T-helper 1 cell treated with Interleukin-12 subunit alpha and Interleukin-12 subunit beta and Interleukin-4 antibody, amounts not matched to agents 30 ng/mL and 1 ng/mL, for 36 hours (primary cell): Measurements from ENCODE around the gene KLHL25. TPM values are rescaled to one million over a fixed set of nuclear protein-coding genes. Genes with fewer than 3 reads are reported as not detected.
"Not testable (repeated sequence)": the region's sequence is repeated elsewhere in the genome, so short reads cannot be mapped to it uniquely, and the experiment has no call there.

Experiments used
- intact Hi-C: fragments of 100-400 bp; cut with micrococcal nuclease; formaldehyde crosslinking; loops from one replicate; pipeline ENCODE4 v1.15.1; 2024
- total RNA-seq: library from RNA; stranded (reverse); gene quantifications from 2 replicates; pipeline ENCODE4 v1.2.3, GENCODE V29; 2022

KLHL25 gene
- total RNA-seq, 1 donor from 2014 or later, result 5.1 TPM

- intact Hi-C loops, result no loop called here
Observed at GRCh38 chr15:85804481-85805170, 9.9 kb upstream of the KLHL25 start.

GRCh38 chr15:85802617-85803016, 7.9 kb upstream of the KLHL25 start:
- intact Hi-C loops, result not testable (repeated sequence)

- intact Hi-C loops, result no loop called here
Observed at GRCh38 chr15:85800478-85801123, 5.9 kb upstream of the KLHL25 start.

DNA sequence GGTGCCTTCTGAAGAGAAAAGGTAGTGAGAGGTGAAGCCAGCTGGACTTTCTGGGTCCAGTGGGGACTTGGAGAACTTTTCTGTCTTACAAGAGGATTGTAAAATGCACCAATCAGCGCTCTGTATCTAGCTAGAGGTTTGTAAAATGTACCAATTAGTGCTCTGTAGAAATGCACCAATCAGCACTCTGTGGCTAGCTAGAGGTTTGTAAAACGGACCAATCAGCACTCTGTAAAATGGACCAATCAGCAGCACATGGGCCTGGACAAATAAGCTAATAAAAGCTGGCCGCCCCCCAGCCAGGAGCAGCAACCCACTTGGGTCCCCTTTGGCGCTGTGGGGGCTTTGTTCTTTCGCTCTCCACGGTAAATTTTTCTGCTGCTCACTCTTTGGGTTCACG, 1.6 kb upstream of the KLHL25 start:
- intact Hi-C loops, result not testable (repeated sequence)

- intact Hi-C loops, result loop anchor here (2.0 kb wide), 1 partner anchor 213 kb away; no protein-coding TSS in a partner anchor
Observed at GRCh38 chr15:85795337-85796305, 896 bp upstream of the KLHL25 start.

GRCh38 chr15:85793641-85794597, 806 bp downstream of the KLHL25 start:
- intact Hi-C loops, result loop anchor here (1.0 to 5.0 kb wide), 7 partner anchors 9 to 814 kb away; no protein-coding TSS in a partner anchor

- intact Hi-C loops, result loop anchor here (5.0 kb wide), 1 partner anchor 476 kb away; no protein-coding TSS in a partner anchor
Observed at GRCh38 chr15:85792912-85793590, 1.7 kb downstream of the KLHL25 start.

DNA sequence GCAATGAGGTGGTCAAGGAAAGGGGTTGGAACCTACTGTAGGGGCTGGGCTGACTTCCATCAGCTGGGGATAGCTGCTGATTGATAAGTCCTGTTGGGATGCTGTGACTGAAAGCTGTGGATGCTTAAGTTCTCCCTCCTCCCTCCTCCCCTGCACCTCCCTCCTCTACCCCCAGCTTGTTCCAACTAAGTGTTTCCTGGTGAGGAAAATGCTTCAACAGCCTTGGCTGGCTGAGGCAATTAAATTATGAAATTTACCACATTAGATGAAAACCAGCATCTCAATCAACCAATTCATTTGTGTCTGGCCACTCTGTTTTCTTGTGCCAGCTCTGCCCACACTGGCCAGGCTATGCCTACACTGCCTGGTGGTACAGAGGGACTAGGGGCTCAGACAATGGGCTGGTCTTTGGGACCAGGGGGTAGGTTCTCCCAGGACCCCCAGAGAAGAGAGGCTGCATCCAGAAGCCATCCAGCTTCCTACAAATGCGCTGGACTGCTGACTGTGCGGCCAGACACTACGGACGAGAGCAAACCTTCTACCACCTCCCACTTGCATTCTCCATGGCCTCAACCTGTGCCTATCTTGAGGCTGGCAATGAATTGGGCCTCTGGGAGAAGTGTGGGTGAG, 2.5 kb downstream of the KLHL25 start:
- intact Hi-C loops, result loop anchor here (5.0 kb wide), 1 partner anchor 475 kb away; no protein-coding TSS in a partner anchor

GRCh38 chr15:85789496-85789875, 5.2 kb downstream of the KLHL25 start:
- intact Hi-C loops, result loop anchor here (5.0 kb wide), 1 partner anchor 302 kb away; no protein-coding TSS in a partner anchor

GRCh38 chr15:85788771-85789495, 5.8 kb downstream of the KLHL25 start:
- intact Hi-C loops, result loop anchor here (5.0 kb wide), 1 partner anchor 302 kb away; no protein-coding TSS in a partner anchor

DNA sequence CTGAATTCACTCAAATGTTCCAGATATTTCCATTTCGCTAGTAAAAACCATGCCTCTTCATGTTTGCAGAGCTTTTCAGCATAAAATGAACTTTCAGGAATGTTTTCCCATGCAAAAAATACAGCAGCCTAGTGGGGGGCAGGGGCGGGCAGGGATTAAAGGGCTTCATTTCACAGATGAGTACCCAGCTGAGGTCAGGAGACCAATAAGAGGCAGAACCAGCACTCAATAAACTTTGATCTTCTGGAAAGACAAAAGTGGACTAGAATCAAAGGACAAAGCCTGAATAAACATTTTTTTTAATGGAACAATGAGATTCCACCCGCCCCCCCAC, 8.0 kb downstream of the KLHL25 start:
- intact Hi-C loops, result loop anchor here (5.0 kb wide), 1 partner anchor 299 kb away; no protein-coding TSS in a partner anchor

DNA sequence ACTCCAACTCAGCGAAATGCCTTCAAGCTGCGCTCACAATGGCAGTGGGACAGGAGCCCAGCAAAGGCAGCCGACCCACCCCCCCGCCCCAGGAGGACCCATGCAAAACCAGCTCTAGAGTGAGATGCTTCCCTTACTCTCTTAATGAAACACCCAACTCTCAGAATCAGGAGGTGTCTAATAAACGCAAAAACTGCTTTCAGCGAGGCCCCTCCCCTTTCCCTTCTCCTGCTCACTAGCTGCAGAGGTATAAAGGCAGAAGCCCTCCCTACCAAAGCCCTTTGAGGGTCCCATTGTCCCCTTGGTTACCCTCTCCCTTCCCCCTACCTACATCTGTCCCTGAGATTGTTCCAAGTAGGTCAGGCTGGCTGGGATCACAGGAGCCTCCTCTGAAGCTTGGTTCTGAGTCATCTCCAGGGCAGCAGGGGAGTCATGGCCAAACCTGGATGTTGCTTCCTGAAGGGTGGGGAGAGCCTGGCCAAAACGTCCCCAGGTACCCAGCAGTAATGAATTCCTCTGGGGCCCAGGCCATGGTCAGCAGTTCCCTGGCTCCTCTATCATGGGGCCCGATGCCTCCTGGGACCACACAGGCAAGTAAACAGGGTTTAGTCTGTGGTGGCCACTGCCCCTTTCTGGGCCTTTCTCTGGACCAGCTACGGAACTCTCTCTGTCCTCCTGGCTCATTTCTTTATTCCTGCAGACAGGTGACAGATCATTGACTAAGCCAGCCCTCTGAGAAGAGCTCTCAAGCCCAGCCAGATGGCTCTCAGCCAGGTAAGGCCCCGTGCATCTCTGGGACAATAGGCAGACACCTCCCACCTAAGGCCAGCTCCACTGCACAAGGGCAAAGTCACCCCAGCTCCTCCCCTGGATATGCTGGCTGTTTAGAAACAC, 8.6 kb downstream of the KLHL25 start:
- intact Hi-C loops, result loop anchor here (1.0 to 5.0 kb wide), 4 partner anchors 8 to 299 kb away; partner anchors contain the start of gene KLHL25

DNA sequence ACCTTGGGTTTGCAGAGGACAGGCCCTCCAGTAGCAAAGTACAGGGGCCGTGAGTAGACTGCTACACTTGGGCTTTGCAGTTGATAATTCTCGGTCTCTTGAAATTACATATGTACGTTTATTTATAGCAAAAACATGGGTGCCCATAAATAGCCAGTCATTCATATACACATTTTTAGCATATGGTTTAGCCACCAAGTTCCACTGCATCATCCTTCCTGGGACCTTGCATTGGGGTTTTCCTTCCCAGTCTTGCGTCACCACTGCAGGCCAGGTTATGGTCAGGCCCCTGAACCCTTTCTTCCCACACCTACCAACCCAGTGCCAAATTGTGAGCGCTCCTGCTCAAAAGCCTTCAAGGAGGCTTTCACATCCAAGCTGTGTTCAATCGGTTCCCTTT, 12.7 kb downstream of the KLHL25 start:
- intact Hi-C loops, result no loop called here

DNA sequence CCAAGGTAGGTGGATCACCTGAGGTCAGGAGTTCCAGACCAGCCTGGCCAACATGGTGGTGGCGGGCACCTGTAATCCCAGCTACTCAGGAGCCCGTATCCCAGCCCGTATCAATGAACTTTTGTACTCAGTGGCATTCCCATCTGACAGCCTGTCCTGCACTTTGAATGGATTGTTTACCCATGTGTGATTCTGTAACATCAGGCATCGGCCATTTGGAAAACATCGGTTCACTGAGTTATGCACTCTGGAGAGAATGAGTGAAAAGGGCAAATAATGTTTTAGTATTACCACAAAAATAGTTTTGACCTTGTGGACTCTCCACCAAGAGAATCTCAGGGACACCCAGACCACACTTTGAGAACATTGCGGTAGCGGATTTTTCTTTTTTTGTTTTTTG, 13.6 kb downstream of the KLHL25 start:
- intact Hi-C loops, result no loop called here

DNA sequence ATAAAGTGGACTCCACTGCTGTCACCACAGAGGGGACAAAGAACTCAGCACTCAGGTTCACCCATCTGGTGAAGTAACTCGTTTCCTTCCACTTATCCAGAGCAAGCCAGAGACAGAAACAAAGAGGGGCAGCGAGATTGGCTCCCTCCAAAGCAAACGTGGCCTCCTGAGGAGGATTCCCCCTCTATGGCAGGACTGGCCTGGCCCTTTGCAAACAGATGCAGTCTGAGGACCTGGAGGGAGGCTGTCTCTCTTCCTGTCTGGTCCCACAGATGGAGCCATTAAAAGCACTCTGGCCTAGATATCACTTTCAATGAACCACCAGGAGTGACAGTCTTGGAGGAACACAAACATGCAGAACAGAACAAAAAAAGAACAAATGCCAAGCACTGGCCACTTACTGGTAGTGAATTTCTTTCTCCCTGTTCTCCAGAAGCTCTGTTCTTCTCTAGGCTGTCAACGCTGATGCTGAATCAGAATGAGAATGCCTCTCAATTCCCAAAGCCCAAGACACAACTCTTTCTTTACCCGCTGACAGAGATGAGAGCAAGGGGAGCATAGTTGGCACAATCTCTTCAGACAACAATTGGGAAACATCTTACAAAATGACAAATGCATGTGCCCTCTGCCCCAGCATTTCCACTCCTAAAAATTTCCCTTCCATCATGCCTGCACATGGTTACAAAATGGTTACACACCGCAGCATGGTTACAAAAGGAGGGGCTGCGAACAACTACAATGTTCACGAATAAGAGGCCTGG, 14.3 kb downstream of the KLHL25 start:
- intact Hi-C loops, result no loop called here

- intact Hi-C loops, result no loop called here
Observed at GRCh38 chr15:85779249-85779648, 15.5 kb downstream of the KLHL25 start.
